Measurements from ENCODE around the gene LANCL1.

DNA sequence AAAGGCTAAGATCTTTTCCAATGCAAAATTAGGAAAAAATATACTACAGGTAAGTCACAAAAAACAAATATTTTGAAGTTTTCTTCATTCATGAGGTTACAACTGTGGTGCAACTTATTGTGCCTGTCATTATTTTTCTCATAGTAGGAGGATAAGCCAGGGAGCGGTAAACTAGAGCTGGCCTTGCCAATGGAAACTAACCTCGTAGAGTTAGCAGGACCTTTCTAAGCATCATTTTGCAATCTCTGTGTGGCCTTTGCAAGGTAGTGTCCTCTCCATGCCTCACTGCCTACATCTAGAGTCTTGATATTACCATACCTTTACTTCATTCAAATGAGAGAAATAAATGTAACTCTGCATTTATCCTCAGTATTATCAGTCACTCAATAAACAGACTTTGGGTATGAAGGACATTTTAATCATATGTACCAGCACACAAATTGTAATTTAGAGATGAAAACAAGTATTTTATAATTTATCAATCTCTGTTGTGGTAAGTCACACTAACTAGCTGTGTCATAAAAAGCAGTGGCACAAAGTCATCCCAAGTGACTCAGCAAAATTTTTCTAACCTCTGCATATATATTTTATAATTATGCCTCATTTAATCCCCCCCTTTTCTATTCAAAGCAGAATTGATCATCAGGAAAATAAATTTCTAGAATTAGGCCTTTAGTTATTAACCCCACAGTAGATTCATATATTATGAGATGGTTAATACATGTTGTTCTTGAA lies 47.0 kb downstream of the LANCL1 start:
- TF ChIP-seq, protein P1, sequence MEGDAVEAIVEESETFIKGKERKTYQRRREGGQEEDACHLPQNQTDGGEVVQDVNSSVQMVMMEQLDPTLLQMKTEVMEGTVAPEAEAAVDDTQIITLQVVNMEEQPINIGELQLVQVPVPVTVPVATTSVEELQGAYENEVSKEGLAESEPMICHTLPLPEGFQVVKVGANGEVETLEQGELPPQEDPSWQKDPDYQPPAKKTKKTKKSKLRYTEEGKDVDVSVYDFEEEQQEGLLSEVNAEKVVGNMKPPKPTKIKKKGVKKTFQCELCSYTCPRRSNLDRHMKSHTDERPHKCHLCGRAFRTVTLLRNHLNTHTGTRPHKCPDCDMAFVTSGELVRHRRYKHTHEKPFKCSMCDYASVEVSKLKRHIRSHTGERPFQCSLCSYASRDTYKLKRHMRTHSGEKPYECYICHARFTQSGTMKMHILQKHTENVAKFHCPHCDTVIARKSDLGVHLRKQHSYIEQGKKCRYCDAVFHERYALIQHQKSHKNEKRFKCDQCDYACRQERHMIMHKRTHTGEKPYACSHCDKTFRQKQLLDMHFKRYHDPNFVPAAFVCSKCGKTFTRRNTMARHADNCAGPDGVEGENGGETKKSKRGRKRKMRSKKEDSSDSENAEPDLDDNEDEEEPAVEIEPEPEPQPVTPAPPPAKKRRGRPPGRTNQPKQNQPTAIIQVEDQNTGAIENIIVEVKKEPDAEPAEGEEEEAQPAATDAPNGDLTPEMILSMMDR (IDR thresholded peaks at IDR 0.05), result no peak
- TF ChIP-seq POLR2AphosphoS5 (IDR thresholded peaks at IDR 0.05; ENCODE audit: insufficient read depth in 1 of 2, low read depth in 1 of 2), result no peak
